ENCODE results near the gene ZSCAN5A.

DNA sequence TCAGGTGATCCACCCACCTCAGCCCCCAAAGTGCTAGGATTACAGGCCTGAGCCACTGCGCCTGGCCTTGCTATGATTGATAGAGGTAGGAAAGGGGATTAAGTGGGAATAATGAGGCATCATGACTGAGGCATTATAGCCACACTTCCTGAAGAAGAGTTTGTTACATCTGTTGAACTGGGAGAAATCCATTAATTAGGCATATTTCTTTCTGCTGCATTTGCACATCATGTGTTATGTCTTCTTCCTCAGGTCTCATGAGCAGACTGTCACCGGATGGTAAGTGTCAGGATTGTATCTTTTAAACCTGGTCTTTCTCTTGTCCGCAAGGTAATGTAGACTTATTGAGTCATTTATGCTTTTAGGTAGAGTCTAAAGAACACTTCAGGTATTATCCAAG, 29.9 kb downstream of the ZSCAN5A start:
- no peak for TF ChIP-seq POLR2A (IDR thresholded peaks at IDR 0.05; ENCODE audit: low read depth, low read length)
- no peak for TF ChIP-seq POLR2AphosphoS5 (IDR thresholded peaks at IDR 0.05; ENCODE audit: low read depth, low read length)
- TF ChIP-seq SPI1 (IDR thresholded peaks at IDR 0.05; ENCODE audit: low read depth, low read length): no peak
- no peak for TF ChIP-seq PAX5 (IDR thresholded peaks at IDR 0.05; ENCODE audit: insufficient read depth, low read length, severe bottlenecking)
